ENCODE data around the gene HOXA11. TPM values are rescaled to one million over a fixed set of nuclear protein-coding genes. Genes with fewer than 3 reads are reported as not detected.
A peak's percentile ranks its signal among the peaks of the same experiment; 100 is the strongest.

HOXA11 gene
- total RNA-seq, 1 experiment from 2014 or later: 0.84 TPM

DNA sequence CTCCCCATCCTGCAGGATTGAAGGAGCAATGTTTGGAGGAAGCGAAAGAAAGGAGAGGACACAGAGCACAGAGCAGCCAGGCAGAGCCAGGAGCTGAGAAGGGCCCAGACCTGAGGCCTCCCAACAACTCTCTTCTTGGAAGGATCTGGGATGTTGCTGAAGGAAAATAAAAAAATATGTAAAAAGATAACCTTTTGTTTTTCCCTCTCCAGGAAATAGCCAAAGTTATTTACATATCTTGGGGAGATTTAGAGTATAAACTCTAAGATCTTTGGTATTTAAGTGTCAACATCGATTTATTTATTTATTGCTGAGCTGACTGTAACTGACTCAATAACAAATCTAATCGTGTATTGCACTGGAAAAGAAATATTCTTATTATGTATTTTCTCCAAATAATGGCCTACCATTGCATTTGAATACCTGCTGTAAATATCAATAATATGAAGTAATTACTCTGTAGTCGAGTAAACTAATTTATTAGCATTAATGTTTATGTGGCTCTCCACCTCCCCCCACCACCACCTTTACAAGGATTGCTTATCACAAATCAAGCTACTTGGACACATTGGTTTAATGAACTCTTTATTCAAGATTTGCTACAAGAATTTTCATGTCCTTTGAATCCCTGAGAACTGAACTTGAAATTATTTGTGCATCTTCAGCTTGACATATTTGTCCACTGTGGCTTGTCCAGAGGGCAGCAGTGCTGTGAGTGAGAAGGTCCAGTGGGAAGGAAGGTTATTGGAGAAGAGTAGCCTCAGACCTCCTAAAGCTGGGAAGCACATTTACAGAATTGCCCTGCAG lies 1.8 kb upstream of the HOXA11 start:
- BruUV-seq (replicated peaks): no TSS peak
- H3K27ac Mint-ChIP-seq (ENCODE audit: low read depth, unreplicated experiment): no peak overlapping the region
- TF ChIP-seq, protein P1, sequence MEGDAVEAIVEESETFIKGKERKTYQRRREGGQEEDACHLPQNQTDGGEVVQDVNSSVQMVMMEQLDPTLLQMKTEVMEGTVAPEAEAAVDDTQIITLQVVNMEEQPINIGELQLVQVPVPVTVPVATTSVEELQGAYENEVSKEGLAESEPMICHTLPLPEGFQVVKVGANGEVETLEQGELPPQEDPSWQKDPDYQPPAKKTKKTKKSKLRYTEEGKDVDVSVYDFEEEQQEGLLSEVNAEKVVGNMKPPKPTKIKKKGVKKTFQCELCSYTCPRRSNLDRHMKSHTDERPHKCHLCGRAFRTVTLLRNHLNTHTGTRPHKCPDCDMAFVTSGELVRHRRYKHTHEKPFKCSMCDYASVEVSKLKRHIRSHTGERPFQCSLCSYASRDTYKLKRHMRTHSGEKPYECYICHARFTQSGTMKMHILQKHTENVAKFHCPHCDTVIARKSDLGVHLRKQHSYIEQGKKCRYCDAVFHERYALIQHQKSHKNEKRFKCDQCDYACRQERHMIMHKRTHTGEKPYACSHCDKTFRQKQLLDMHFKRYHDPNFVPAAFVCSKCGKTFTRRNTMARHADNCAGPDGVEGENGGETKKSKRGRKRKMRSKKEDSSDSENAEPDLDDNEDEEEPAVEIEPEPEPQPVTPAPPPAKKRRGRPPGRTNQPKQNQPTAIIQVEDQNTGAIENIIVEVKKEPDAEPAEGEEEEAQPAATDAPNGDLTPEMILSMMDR (IDR thresholded peaks at IDR 0.05; ENCODE audit: unreplicated experiment): no peak
- intact Hi-C loops (cut with micrococcal nuclease): no loop called here
- no peak overlapping the region for H3K4me3 Mint-ChIP-seq (ENCODE audit: unreplicated experiment)
- no peaks in the 10 kb centered on the region for H3K36me3 Mint-ChIP-seq (ENCODE audit: insufficient read depth, unreplicated experiment)
- POLR2A ChIA-PET: no interaction called here
- no peaks in the 10 kb centered on the region for H3K9me3 Mint-ChIP-seq (ENCODE audit: unreplicated experiment)
- DNase-seq (ENCODE audit: unreplicated experiment): no peak
- CTCF ChIA-PET: interaction anchor here (0.6 to 2.0 kb wide), 6 partner anchors 8 to 418 kb away, joined by 3 to 15 read pairs (median 6); no protein-coding TSS in a partner anchor
- H3K27me3 Mint-ChIP-seq (ENCODE audit: insufficient read depth, unreplicated experiment): no peaks in the 10 kb centered on the region
- H3K4me1 Mint-ChIP-seq (ENCODE audit: insufficient read depth, unreplicated experiment): peaks cover 14% of the 10 kb centered on the region

DNA sequence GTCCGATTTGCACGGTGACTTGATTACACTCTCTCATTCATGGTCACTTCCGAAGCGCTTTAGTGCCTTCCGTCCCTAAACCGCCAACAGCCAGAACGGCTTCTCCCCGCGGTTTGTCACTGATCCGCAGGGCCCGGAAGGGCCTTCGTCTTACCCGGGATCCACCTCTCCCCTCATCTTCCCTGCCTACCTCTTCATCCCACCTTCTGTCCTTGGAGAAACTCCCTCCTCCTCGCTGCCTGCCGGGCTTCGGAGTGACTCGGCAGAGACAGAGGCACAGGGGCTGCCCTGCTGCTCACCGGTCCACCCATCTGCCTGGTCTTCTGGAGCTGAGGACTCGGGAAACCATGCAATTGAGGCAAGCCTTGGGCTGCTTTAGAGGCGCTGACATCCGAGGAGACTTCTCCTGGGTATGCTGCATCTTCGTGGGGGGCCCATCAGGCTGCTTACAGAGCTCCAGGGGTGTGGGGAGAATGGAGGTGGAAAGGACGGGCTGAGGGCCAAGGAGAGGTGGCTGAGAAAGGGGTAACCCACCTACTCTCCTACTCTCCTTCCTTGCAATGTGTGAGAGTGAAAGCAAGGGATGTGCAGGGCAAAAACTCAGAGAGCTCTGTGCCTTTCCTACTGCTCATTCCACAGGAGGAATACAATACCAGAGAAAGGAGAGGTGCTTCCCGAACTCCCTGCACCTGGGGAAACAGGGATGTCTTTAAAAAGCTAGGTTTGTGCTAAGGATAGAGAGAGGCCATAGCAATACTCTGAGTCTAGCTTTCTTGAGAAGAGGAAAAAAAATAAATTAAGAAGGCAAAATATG lies 1.0 kb upstream of the HOXA11 start:
- CTCF ChIA-PET: interaction anchor here (0.6 to 1.9 kb wide), 4 partner anchors 8 to 419 kb away, joined by 4 to 15 read pairs (median 6); no protein-coding TSS in a partner anchor
- intact Hi-C loops (cut with micrococcal nuclease): no loop called here
- H3K4me3 Mint-ChIP-seq (ENCODE audit: unreplicated experiment): peak overlapping the region; percentile 12
- no peak for DNase-seq (ENCODE audit: unreplicated experiment)
- H3K27me3 Mint-ChIP-seq (ENCODE audit: insufficient read depth, unreplicated experiment): no peaks in the 10 kb centered on the region
- POLR2A ChIA-PET: no interaction called here
- no peak overlapping the region for H3K27ac Mint-ChIP-seq (ENCODE audit: low read depth, unreplicated experiment)
- no peaks in the 10 kb centered on the region for H3K9me3 Mint-ChIP-seq (ENCODE audit: unreplicated experiment)
- H3K36me3 Mint-ChIP-seq (ENCODE audit: insufficient read depth, unreplicated experiment): no peaks in the 10 kb centered on the region
- TF ChIP-seq, protein P1 (IDR thresholded peaks at IDR 0.05; ENCODE audit: unreplicated experiment): no peak
- H3K4me1 Mint-ChIP-seq (ENCODE audit: insufficient read depth, unreplicated experiment): peaks cover 14% of the 10 kb centered on the region
- BruUV-seq (replicated peaks): no TSS peak

GRCh38 chr7:27184337-27185012 lies 557 bp downstream of the HOXA11 start:
- no peaks in the 10 kb centered on the region for H3K36me3 Mint-ChIP-seq (ENCODE audit: insufficient read depth, unreplicated experiment)
- intact Hi-C loops (cut with micrococcal nuclease): no loop called here
- no TSS peak for BruUV-seq (replicated peaks)
- H3K27ac Mint-ChIP-seq (ENCODE audit: low read depth, unreplicated experiment): no peak overlapping the region
- ChIA-PET CTCF (interaction anchor here (0.6 to 2.6 kb wide), 3 partner anchors 8 to 735 kb away, joined by 3 to 8 read pairs (median 8); no protein-coding TSS in a partner anchor), POLR2A (no interaction called here)
- peaks cover 14% of the 10 kb centered on the region for H3K4me1 Mint-ChIP-seq (ENCODE audit: insufficient read depth, unreplicated experiment)
- H3K27me3 Mint-ChIP-seq (ENCODE audit: insufficient read depth, unreplicated experiment): no peaks in the 10 kb centered on the region
- H3K9me3 Mint-ChIP-seq (ENCODE audit: unreplicated experiment): no peaks in the 10 kb centered on the region
- DNase-seq (ENCODE audit: unreplicated experiment): peak; percentile 32
- TF ChIP-seq, protein P1 (IDR thresholded peaks at IDR 0.05; ENCODE audit: unreplicated experiment): no peak
- H3K4me3 Mint-ChIP-seq (ENCODE audit: unreplicated experiment): peak overlapping the region; percentile 70
